ENCODE measurements around the gene RAD51B.
A peak's percentile ranks its signal among the peaks of the same experiment; 100 is the strongest.

RAD51B gene

GRCh38 chr14:67833403-67833802, 13.8 kb downstream of the RAD51B start:
- DNase-seq (ENCODE audit: low read depth), result no peak
- no peak overlapping the region for H3K4me3 ChIP-seq (replicated peaks; ENCODE audit: low read depth, low read length)
- TF ChIP-seq, protein P1, sequence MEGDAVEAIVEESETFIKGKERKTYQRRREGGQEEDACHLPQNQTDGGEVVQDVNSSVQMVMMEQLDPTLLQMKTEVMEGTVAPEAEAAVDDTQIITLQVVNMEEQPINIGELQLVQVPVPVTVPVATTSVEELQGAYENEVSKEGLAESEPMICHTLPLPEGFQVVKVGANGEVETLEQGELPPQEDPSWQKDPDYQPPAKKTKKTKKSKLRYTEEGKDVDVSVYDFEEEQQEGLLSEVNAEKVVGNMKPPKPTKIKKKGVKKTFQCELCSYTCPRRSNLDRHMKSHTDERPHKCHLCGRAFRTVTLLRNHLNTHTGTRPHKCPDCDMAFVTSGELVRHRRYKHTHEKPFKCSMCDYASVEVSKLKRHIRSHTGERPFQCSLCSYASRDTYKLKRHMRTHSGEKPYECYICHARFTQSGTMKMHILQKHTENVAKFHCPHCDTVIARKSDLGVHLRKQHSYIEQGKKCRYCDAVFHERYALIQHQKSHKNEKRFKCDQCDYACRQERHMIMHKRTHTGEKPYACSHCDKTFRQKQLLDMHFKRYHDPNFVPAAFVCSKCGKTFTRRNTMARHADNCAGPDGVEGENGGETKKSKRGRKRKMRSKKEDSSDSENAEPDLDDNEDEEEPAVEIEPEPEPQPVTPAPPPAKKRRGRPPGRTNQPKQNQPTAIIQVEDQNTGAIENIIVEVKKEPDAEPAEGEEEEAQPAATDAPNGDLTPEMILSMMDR (IDR thresholded peaks at IDR 0.05; ENCODE audit: low read length, missing control alignments), result no peak

GRCh38 chr14:67835596-67835995, 16.0 kb downstream of the RAD51B start:
- DNase-seq (ENCODE audit: low read depth), result no peak

GRCh38 chr14:67837011-67837624, 17.5 kb downstream of the RAD51B start:
- H3K4me3 ChIP-seq (replicated peaks; ENCODE audit: low read depth, low read length), result no peak overlapping the region
- TF ChIP-seq, protein P1 (IDR thresholded peaks at IDR 0.05; ENCODE audit: low read length, missing control alignments), result peak; percentile 65
- peak; percentile 92 for DNase-seq (ENCODE audit: low read depth)

More at GRCh38 chr14:67835596-67835995, 16.0 kb downstream of the RAD51B start:
- no peak overlapping the region for H3K4me3 ChIP-seq (replicated peaks; ENCODE audit: low read depth, low read length)
- TF ChIP-seq, protein P1 (IDR thresholded peaks at IDR 0.05; ENCODE audit: low read length, missing control alignments), result no peak

DNA sequence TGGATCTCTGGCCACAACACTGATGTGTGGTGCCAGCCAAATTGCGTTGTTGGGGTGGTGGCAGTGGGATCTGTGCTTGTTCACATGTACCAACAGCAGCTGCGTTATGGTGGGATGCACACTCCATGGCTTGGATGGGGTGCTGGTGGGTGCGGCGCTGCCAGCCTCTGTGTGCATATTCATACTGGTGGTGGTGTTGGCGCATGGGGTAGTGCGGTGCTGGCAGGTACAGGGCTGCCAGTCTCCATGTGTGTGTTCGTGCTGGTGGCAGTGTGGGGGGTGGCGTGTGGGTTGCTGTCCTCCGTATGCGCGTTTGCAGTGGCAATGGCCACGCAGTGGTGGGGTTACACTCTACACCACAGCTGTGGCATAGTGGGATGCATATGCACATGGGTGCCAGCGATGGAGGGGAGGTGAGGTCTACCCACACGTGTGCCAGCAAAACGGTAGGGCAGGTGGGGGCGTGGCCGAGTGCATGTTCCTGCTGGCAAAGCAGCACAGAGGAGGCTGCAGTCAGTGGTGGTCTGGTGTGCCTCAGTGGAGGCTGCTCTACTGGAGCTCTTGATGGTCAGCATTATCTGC, 26.5 kb downstream of the RAD51B start:
- no peak overlapping the region for H3K4me3 ChIP-seq (replicated peaks; ENCODE audit: low read depth, low read length)
- no peak for DNase-seq (ENCODE audit: low read depth)
- TF ChIP-seq, protein P1 (IDR thresholded peaks at IDR 0.05; ENCODE audit: low read length, missing control alignments), result no peak

- H3K4me3 ChIP-seq (replicated peaks; ENCODE audit: low read depth, low read length), result no peak overlapping the region
- TF ChIP-seq, protein P1 (IDR thresholded peaks at IDR 0.05; ENCODE audit: low read length, missing control alignments), result no peak
- no peak for DNase-seq (ENCODE audit: low read depth)
Observed at GRCh38 chr14:67850066-67850830, 30.7 kb downstream of the RAD51B start.

GRCh38 chr14:67851785-67852410, 32.3 kb downstream of the RAD51B start:
- no peak overlapping the region for H3K4me3 ChIP-seq (replicated peaks; ENCODE audit: low read depth, low read length)
- no peak for DNase-seq (ENCODE audit: low read depth)
- TF ChIP-seq, protein P1 (IDR thresholded peaks at IDR 0.05; ENCODE audit: low read length, missing control alignments), result no peak
